CD4-positive, alpha-beta T cell (primary cell): ENCODE measurements around the gene MACROD2. TPM values are rescaled to one million over a fixed set of nuclear protein-coding genes. Genes with fewer than 3 reads are reported as not detected.

ENCODE experiments used
- ATAC-seq: fragments of 200-7000 bp; cut with Tn5 transposase; one replicate; pipeline ENCODE4 v1.10.0; 2022; ENCODE audit warnings: mild to moderate bottlenecking; ENCODE audit not compliant: poor library complexity
- CTCF ChIA-PET: fragments of 350-600 bp; sonication (Branson Sonifier 250); formaldehyde crosslinking; loops from one replicate; lab custom pipeline; 2021; ENCODE audit warnings: antibody characterized with exemption, inconsistent platforms; lab: Charles Lee
- POLR2A ChIA-PET: fragments of 350-600 bp; sonication (Branson Sonifier 250); formaldehyde crosslinking; loops from one replicate; lab custom pipeline; 2021; ENCODE audit warnings: antibody characterized with exemption, inconsistent platforms; lab: Charles Lee
- DNase-seq, 14 experiments: peaks; one replicate each; pipeline ENCODE4 v3.0.0-alpha.2; 2013 to 2020; ENCODE audit warnings: mixed read lengths in 2 of 14
- H3K27ac ChIP-seq, 2 donors: one replicate each; pipeline versions ENCODE4 v1.5.1 to v1.7.0; 2013; ENCODE audit warnings: low read length in 2 of 2, low read depth in 1 of 2, mild to moderate bottlenecking in 1 of 2
- H3K27me3 ChIP-seq, 2 experiments: 1 replicate in 1 of 2; 2 replicates in 1 of 2; pipeline versions ENCODE4 v1.6.1 to v1.7.0; 2013; ENCODE audit warnings: low read length in 2 of 2, control low read depth in 1 of 2, mild to moderate bottlenecking in 1 of 2, moderate library complexity in 1 of 2; ENCODE audit not compliant: insufficient read depth in 2 of 2, control insufficient read depth in 1 of 2
- H3K36me3 ChIP-seq: one replicate; pipeline ENCODE4 v1.6.1; 2013; ENCODE audit warnings: low read length, control low read depth; ENCODE audit not compliant: insufficient read depth
- H3K4me1 ChIP-seq: one replicate; pipeline ENCODE4 v1.6.1; 2013; ENCODE audit warnings: low read length, control low read depth; ENCODE audit not compliant: insufficient read depth
- H3K4me3 ChIP-seq: one replicate; pipeline ENCODE4 v1.5.1; 2013; ENCODE audit warnings: mild to moderate bottlenecking, low read length, moderate library complexity
- H3K9me3 ChIP-seq, 2 experiments: 1 replicate in 1 of 2; 2 replicates in 1 of 2; pipeline versions ENCODE4 v1.6.1 to v1.7.0; 2013; ENCODE audit warnings: low read length in 2 of 2, mild to moderate bottlenecking in 2 of 2, control low read depth in 1 of 2, moderate library complexity in 1 of 2; ENCODE audit not compliant: control insufficient read depth in 1 of 2, insufficient read depth in 1 of 2
- H3K27ac Mint-ChIP-seq: one replicate; pipeline ENCODE4 v1.8.0; 2020; ENCODE audit warnings: mixed read lengths
- H3K27me3 Mint-ChIP-seq: one replicate; pipeline ENCODE4 v1.8.0; 2021; ENCODE audit warnings: mixed read lengths
- H3K36me3 Mint-ChIP-seq: one replicate; pipeline ENCODE4 v1.8.0; 2021; ENCODE audit warnings: low read depth, mixed read lengths
- H3K4me1 Mint-ChIP-seq: one replicate; pipeline ENCODE4 v1.8.0; 2021; ENCODE audit warnings: low read depth, mixed read lengths
- H3K4me3 Mint-ChIP-seq: one replicate; pipeline ENCODE4 v1.8.0; 2020; ENCODE audit warnings: mild to moderate bottlenecking, mixed read lengths
- H3K9me3 Mint-ChIP-seq: one replicate; pipeline ENCODE4 v1.8.0; 2020; ENCODE audit warnings: mixed read lengths
- intact Hi-C, 2 experiments: fragments of 100-400 bp; cut with DNase I in 1 of 2; cut with micrococcal nuclease in 1 of 2; formaldehyde crosslinking; loops; one replicate each; pipeline versions ENCODE4 v1.15.1 to v1.9.0; 2023 to 2025; cut with DNase I, micrococcal nuclease
- total RNA-seq, 174 experiments: library from RNA in 2 of 174; stranded (reverse) in 2 of 174; gene quantifications; one replicate each; pipeline ENCODE4 v1.2.3 and lab custom pipeline; 2021 to 2026
- TF ChIP-seq, protein P1 (sequence below): fragments of 200-600 bp; IDR thresholded peaks from one replicate; pipeline ENCODE4 v1.8.0; 2022; ENCODE audit warnings: antibody characterized with exemption, mild to moderate bottlenecking

MACROD2 gene
- total RNA-seq, 2 experiments from 2014 or later = not detected

- DNase-seq (no peak), ATAC-seq (no peak)
- intact Hi-C loops = no loop called here
- Mint-ChIP-seq H3K4me3 (no peak overlapping the region), H3K9me3 (peaks cover 11% of the 10 kb centered on the region), H3K4me1 (no peaks in the 10 kb centered on the region), H3K27ac (no peak overlapping the region), H3K36me3 (no peaks in the 10 kb centered on the region), H3K27me3 (no peaks in the 10 kb centered on the region)
- Histone ChIP-seq H3K4me3 (no peak overlapping the region), H3K27ac (no peak overlapping the region), H3K9me3 (no peaks in the 10 kb centered on the region), H3K4me1 (no peaks in the 10 kb centered on the region), H3K36me3 (no peaks in the 10 kb centered on the region), H3K27me3 (no peaks in the 10 kb centered on the region)
- TF ChIP-seq, protein P1, sequence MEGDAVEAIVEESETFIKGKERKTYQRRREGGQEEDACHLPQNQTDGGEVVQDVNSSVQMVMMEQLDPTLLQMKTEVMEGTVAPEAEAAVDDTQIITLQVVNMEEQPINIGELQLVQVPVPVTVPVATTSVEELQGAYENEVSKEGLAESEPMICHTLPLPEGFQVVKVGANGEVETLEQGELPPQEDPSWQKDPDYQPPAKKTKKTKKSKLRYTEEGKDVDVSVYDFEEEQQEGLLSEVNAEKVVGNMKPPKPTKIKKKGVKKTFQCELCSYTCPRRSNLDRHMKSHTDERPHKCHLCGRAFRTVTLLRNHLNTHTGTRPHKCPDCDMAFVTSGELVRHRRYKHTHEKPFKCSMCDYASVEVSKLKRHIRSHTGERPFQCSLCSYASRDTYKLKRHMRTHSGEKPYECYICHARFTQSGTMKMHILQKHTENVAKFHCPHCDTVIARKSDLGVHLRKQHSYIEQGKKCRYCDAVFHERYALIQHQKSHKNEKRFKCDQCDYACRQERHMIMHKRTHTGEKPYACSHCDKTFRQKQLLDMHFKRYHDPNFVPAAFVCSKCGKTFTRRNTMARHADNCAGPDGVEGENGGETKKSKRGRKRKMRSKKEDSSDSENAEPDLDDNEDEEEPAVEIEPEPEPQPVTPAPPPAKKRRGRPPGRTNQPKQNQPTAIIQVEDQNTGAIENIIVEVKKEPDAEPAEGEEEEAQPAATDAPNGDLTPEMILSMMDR = no peak
- ChIA-PET POLR2A (no interaction called here), CTCF (no interaction called here)
These were observed 1614.6 kb downstream of the MACROD2 start for GRCh38 chr20:15609921-15610320.

GRCh38 chr20:15610787-15611186, 1615.5 kb downstream of the MACROD2 start:
- H3K27me3 Mint-ChIP-seq = no peaks in the 10 kb centered on the region
- Histone ChIP-seq H3K27me3 (no peaks in the 10 kb centered on the region), H3K4me1 (no peaks in the 10 kb centered on the region), H3K36me3 (no peaks in the 10 kb centered on the region), H3K4me3 (no peak overlapping the region), H3K27ac (no peak overlapping the region), H3K9me3 (no peaks in the 10 kb centered on the region)
- no peak overlapping the region for H3K27ac Mint-ChIP-seq
- TF ChIP-seq, protein P1 = no peak
- DNase-seq (no peak), ATAC-seq (no peak)
- no peak overlapping the region for H3K4me3 Mint-ChIP-seq
- ChIA-PET CTCF (no interaction called here), POLR2A (no interaction called here)
- intact Hi-C loops = no loop called here
- no peaks in the 10 kb centered on the region for H3K36me3 Mint-ChIP-seq
- peaks cover 11% of the 10 kb centered on the region for H3K9me3 Mint-ChIP-seq
- H3K4me1 Mint-ChIP-seq = no peaks in the 10 kb centered on the region

GRCh38 chr20:15611541-15611940, 1616.2 kb downstream of the MACROD2 start:
- ChIA-PET CTCF (no interaction called here), POLR2A (no interaction called here)

More at GRCh38 chr20:15611541-15611940, 1616.2 kb downstream of the MACROD2 start:
- H3K4me3 ChIP-seq = no peak overlapping the region
- Mint-ChIP-seq H3K36me3 (no peaks in the 10 kb centered on the region), H3K27ac (no peak overlapping the region), H3K9me3 (peaks cover 13% of the 10 kb centered on the region), H3K27me3 (no peaks in the 10 kb centered on the region), H3K4me1 (no peaks in the 10 kb centered on the region), H3K4me3 (no peak overlapping the region)
- H3K27me3 ChIP-seq = no peaks in the 10 kb centered on the region
- H3K27ac ChIP-seq = no peak overlapping the region
- H3K36me3 ChIP-seq = no peaks in the 10 kb centered on the region
- intact Hi-C loops = no loop called here
- ATAC-seq = no peak
- no peak for DNase-seq
- peaks cover 0 to 4% of the 10 kb centered on the region in 2 experiments for H3K9me3 ChIP-seq
- H3K4me1 ChIP-seq = no peaks in the 10 kb centered on the region
- TF ChIP-seq, protein P1 = no peak
